ENCODE measurements around the gene NPEPL1.
"Not testable (repeated sequence)": the region's sequence is repeated elsewhere in the genome, so short reads cannot be mapped to it uniquely, and the experiment has no call there.

- TF ChIP-seq MAX (IDR thresholded peaks at IDR 0.05); EHMT2 (IDR thresholded peaks at IDR 0.05; ENCODE audit: low read depth); RNF2 (IDR thresholded peaks at IDR 0.05; ENCODE audit: borderline replicate concordance, low read depth); POLR2A (IDR thresholded peaks at IDR 0.05; ENCODE audit: low read length); NFE2L2 (conservative IDR thresholded peaks at IDR 0.05; ENCODE audit: low read length); POLR2AphosphoS2 (conservative IDR thresholded peaks at IDR 0.05; ENCODE audit: low read length); FOSL2 (IDR thresholded peaks at IDR 0.05); FOSL2 (CRISPR knock-in tag; IDR thresholded peaks at IDR 0.05): not testable (repeated sequence)
- TF ChIP-seq, protein P1, sequence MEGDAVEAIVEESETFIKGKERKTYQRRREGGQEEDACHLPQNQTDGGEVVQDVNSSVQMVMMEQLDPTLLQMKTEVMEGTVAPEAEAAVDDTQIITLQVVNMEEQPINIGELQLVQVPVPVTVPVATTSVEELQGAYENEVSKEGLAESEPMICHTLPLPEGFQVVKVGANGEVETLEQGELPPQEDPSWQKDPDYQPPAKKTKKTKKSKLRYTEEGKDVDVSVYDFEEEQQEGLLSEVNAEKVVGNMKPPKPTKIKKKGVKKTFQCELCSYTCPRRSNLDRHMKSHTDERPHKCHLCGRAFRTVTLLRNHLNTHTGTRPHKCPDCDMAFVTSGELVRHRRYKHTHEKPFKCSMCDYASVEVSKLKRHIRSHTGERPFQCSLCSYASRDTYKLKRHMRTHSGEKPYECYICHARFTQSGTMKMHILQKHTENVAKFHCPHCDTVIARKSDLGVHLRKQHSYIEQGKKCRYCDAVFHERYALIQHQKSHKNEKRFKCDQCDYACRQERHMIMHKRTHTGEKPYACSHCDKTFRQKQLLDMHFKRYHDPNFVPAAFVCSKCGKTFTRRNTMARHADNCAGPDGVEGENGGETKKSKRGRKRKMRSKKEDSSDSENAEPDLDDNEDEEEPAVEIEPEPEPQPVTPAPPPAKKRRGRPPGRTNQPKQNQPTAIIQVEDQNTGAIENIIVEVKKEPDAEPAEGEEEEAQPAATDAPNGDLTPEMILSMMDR (IDR thresholded peaks at IDR 0.05), result not testable (repeated sequence)
- TF ChIP-seq, protein P2, sequence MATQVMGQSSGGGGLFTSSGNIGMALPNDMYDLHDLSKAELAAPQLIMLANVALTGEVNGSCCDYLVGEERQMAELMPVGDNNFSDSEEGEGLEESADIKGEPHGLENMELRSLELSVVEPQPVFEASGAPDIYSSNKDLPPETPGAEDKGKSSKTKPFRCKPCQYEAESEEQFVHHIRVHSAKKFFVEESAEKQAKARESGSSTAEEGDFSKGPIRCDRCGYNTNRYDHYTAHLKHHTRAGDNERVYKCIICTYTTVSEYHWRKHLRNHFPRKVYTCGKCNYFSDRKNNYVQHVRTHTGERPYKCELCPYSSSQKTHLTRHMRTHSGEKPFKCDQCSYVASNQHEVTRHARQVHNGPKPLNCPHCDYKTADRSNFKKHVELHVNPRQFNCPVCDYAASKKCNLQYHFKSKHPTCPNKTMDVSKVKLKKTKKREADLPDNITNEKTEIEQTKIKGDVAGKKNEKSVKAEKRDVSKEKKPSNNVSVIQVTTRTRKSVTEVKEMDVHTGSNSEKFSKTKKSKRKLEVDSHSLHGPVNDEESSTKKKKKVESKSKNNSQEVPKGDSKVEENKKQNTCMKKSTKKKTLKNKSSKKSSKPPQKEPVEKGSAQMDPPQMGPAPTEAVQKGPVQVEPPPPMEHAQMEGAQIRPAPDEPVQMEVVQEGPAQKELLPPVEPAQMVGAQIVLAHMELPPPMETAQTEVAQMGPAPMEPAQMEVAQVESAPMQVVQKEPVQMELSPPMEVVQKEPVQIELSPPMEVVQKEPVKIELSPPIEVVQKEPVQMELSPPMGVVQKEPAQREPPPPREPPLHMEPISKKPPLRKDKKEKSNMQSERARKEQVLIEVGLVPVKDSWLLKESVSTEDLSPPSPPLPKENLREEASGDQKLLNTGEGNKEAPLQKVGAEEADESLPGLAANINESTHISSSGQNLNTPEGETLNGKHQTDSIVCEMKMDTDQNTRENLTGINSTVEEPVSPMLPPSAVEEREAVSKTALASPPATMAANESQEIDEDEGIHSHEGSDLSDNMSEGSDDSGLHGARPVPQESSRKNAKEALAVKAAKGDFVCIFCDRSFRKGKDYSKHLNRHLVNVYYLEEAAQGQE (IDR thresholded peaks at IDR 0.05), result not testable (repeated sequence)
These were observed 44.1 kb upstream of the NPEPL1 start for GRCh38 chr20:58648502-58648825.

Data from A549 (cell line).